H1 (cell line): ENCODE results near the gene SOCS7. TPM values are rescaled to one million over a fixed set of nuclear protein-coding genes. Genes with fewer than 3 reads are reported as not detected.

Experiments used
- CTCF ChIA-PET: fragments of 300-600 bp; sonication (Branson Sonifier 250); formaldehyde crosslinking; loops from one replicate; lab custom pipeline; 2021; ENCODE audit not compliant: partially characterized antibody; lab: Charles Lee
- POLR2A ChIA-PET: fragments of 300-600 bp; sonication (Branson Sonifier 250); formaldehyde crosslinking; loops from one replicate; lab custom pipeline; 2021; ENCODE audit warnings: inconsistent platforms; ENCODE audit not compliant: partially characterized antibody; lab: Charles Lee
- DNase-seq, 2 experiments: peaks; one replicate each; pipeline versions ENCODE4 v3.0.0 to v3.0.0-alpha.2; 2010 to 2022; ENCODE audit warnings: low spot score in 2 of 2, low read depth in 1 of 2, mixed read lengths in 1 of 2
- FAIRE-seq: peaks from 2 replicates; lab custom pipeline; 2011; peaks lifted over from hg19 to GRCh38; lab: Jason Lieb, UNC
- H2AFZ ChIP-seq: 2 replicates; pipeline ENCODE4 v1.8.1; 2012; ENCODE audit warnings: low read length, inconsistent platforms
- H2AK5ac ChIP-seq: 2 replicates; pipeline ENCODE4 v1.6.1; 2013; ENCODE audit warnings: low read depth, low read length
- H2BK120ac ChIP-seq: replicated peaks from 2 replicates; pipeline ENCODE3; 2013; ENCODE audit warnings: low read depth, low read length, inconsistent platforms
- H2BK12ac ChIP-seq: 2 replicates; pipeline ENCODE4 v1.6.1; 2013; ENCODE audit warnings: low read depth, low read length
- H2BK15ac ChIP-seq: 2 replicates; pipeline ENCODE4 v1.6.1; 2013; ENCODE audit warnings: low read length
- H2BK20ac ChIP-seq: 2 replicates; pipeline ENCODE4 v1.6.1; 2013; ENCODE audit warnings: low read length
- H2BK5ac ChIP-seq: 2 replicates; pipeline ENCODE4 v1.6.1; 2013; ENCODE audit warnings: low read depth, low read length
- H3K14ac ChIP-seq: 2 replicates; pipeline ENCODE4 v1.6.1; 2013; ENCODE audit warnings: inconsistent platforms; ENCODE audit not compliant: insufficient read length
- H3K18ac ChIP-seq: 2 replicates; pipeline ENCODE4 v1.6.1; 2013; ENCODE audit warnings: low read length; ENCODE audit errors: extremely low read depth
- H3K23ac ChIP-seq: 2 replicates; pipeline ENCODE4 v1.6.1; 2013; ENCODE audit warnings: inconsistent platforms; ENCODE audit not compliant: insufficient read length
- H3K23me2 ChIP-seq: 2 replicates; pipeline ENCODE4 v1.6.1; 2013; ENCODE audit warnings: low read depth, low read length
- H3K27ac ChIP-seq: 2 replicates; pipeline ENCODE4 v1.6.1; 2011; ENCODE audit warnings: low read depth, low read length, inconsistent platforms
- H3K27me3 ChIP-seq, 4 experiments: replicated peaks in 1 of 4; 1 replicate in 1 of 4; 2 replicates in 3 of 4; pipeline versions ENCODE4 v1.6.1 to v1.8.1; 2011 to 2013; ENCODE audit warnings: low read length in 3 of 4, mild to moderate bottlenecking in 3 of 4, inconsistent platforms in 2 of 4, mixed read lengths in 2 of 4, moderate library complexity in 1 of 4; ENCODE audit not compliant: control insufficient read depth in 3 of 4, insufficient read depth in 3 of 4; ENCODE audit errors: extremely low read depth in 1 of 4
- H3K36me3 ChIP-seq, 4 experiments: 2 replicates each; pipeline versions ENCODE4 v1.6.1 to v1.8.1; 2011 to 2013; ENCODE audit warnings: mild to moderate bottlenecking in 4 of 4, low read length in 3 of 4, moderate library complexity in 2 of 4, control low read depth in 1 of 4, inconsistent platforms in 1 of 4; ENCODE audit not compliant: insufficient read depth in 4 of 4, control insufficient read depth in 2 of 4
- H3K4ac ChIP-seq: replicated peaks from 2 replicates; pipeline ENCODE3; 2013; ENCODE audit warnings: low read length, low read depth, mixed read lengths, inconsistent platforms; ENCODE audit not compliant: insufficient read length
- H3K4me1 ChIP-seq, 4 experiments: replicated peaks in 1 of 4; 1 replicate in 1 of 4; 2 replicates in 3 of 4; pipeline versions ENCODE4 v1.6.1 to v1.8.1; 2011 to 2013; ENCODE audit warnings: low read length in 3 of 4, inconsistent platforms in 2 of 4, mixed read lengths in 1 of 4; ENCODE audit not compliant: insufficient read depth in 4 of 4, control insufficient read depth in 3 of 4
- H3K4me2 ChIP-seq, 2 experiments: 2 replicates each; pipeline versions ENCODE4 v1.6.1 to v1.8.1; 2011 to 2013; ENCODE audit warnings: low read depth in 2 of 2, low read length in 2 of 2, control low read depth in 1 of 2, inconsistent platforms in 1 of 2, mild to moderate bottlenecking in 1 of 2; ENCODE audit not compliant: insufficient read depth in 1 of 2
- H3K4me3 ChIP-seq, 4 experiments: fragments of 200-600, 300-600 bp in 1 of 4; sonication (generic), shearing (Covaris generic), sonication (Bioruptor Twin) in 1 of 4; 2 replicates each; pipeline versions ENCODE4 v1.5.1 to v1.8.1; 2011 to 2016; ENCODE audit warnings: low read length in 4 of 4, low read depth in 3 of 4, control low read depth in 2 of 4, inconsistent platforms in 2 of 4, mild to moderate bottlenecking in 2 of 4, mixed read lengths in 1 of 4, moderate library complexity in 1 of 4; ENCODE audit not compliant: insufficient read depth in 2 of 4; ENCODE audit errors: extremely low read depth in 1 of 4
- H3K56ac ChIP-seq: replicated peaks from 2 replicates; pipeline ENCODE3; 2013; ENCODE audit warnings: low read depth, mild to moderate bottlenecking, mixed read lengths, low read length, inconsistent platforms; ENCODE audit not compliant: insufficient read length
- H3K79me1 ChIP-seq: 2 replicates; pipeline ENCODE4 v1.6.1; 2013; ENCODE audit warnings: low read depth, low read length, control low read depth
- H3K79me2 ChIP-seq, 2 experiments: 2 replicates each; pipeline versions ENCODE4 v1.6.1 to v1.8.1; 2012 to 2013; ENCODE audit warnings: low read length in 2 of 2, mild to moderate bottlenecking in 2 of 2, inconsistent platforms in 1 of 2; ENCODE audit not compliant: insufficient read depth in 2 of 2, control insufficient read depth in 1 of 2
- H3K9ac ChIP-seq, 4 experiments: replicated peaks in 1 of 4; 1 replicate in 1 of 4; 2 replicates in 3 of 4; pipeline versions ENCODE4 v1.6.1 to v1.8.1; 2011 to 2013; ENCODE audit warnings: low read depth in 3 of 4, low read length in 3 of 4, control low read depth in 2 of 4, mild to moderate bottlenecking in 2 of 4, moderate library complexity in 2 of 4, inconsistent platforms in 1 of 4; ENCODE audit errors: extremely low read depth in 1 of 4
- H3K9me3 ChIP-seq, 2 experiments: 2 replicates each; pipeline versions ENCODE4 v1.6.1 to v1.8.1; 2012 to 2013; ENCODE audit warnings: mild to moderate bottlenecking in 2 of 2, moderate library complexity in 2 of 2, control low read depth in 1 of 2, inconsistent platforms in 1 of 2, low read depth in 1 of 2, low read length in 1 of 2, mixed read lengths in 1 of 2; ENCODE audit not compliant: insufficient read depth in 2 of 2
- H4K20me1 ChIP-seq, 2 experiments: replicated peaks in 1 of 2; 2 replicates each; pipeline versions ENCODE3 to v1.8.1; 2011 to 2013; ENCODE audit warnings: inconsistent platforms in 2 of 2, low read length in 2 of 2, mild to moderate bottlenecking in 1 of 2; ENCODE audit not compliant: insufficient read depth in 2 of 2, control insufficient read depth in 1 of 2
- H4K5ac ChIP-seq: 2 replicates; pipeline ENCODE4 v1.6.1; 2013; ENCODE audit warnings: low read length, low read depth, mixed read lengths, inconsistent platforms; ENCODE audit not compliant: insufficient read length
- H4K8ac ChIP-seq: 2 replicates; pipeline ENCODE4 v1.8.0; 2013; ENCODE audit warnings: mild to moderate bottlenecking, moderate library complexity, low read length, inconsistent platforms; ENCODE audit not compliant: insufficient read depth; ENCODE audit errors: extremely low read depth
- H4K91ac ChIP-seq: replicated peaks from 2 replicates; pipeline ENCODE3; 2013; ENCODE audit warnings: low read length, mixed read lengths, inconsistent platforms; ENCODE audit not compliant: insufficient read length
- BACH1 ChIP-seq: IDR thresholded peaks from 2 replicates; pipeline ENCODE4 v1.6.1; 2012; ENCODE audit warnings: low read length, improper control_type of control experiment
- SIX5 ChIP-seq: IDR thresholded peaks from 2 replicates; pipeline ENCODE4 v1.6.1; 2011; ENCODE audit warnings: mild to moderate bottlenecking, low read depth, low read length
- SUZ12 ChIP-seq: fragments of 200-600 bp; sonication (generic); IDR thresholded peaks from 2 replicates; pipeline ENCODE4 v1.6.1; 2012; ENCODE audit warnings: mild to moderate bottlenecking, inconsistent platforms, low read length, moderate library complexity, mixed read lengths
- WGBS, 2 experiments: shearing (Covaris generic) in 1 of 2; methylation state at CpG; one replicate each; pipeline versions ENCODE4 v1.1.6 to v1.1.7; 2013 to 2015; ENCODE audit warnings: low lambda C conversion rate in 2 of 2, mixed read lengths in 2 of 2, inconsistent platforms in 1 of 2, low coverage in 1 of 2, missing lambda C conversion rate in 1 of 2; ENCODE audit not compliant: insufficient replicate concordance in 2 of 2, insufficient coverage in 1 of 2, insufficient read length in 1 of 2; ENCODE audit errors: extremely low coverage in 1 of 2, missing lambda C conversion rate in 1 of 2; 5-methylcytosine and 5-hydroxymethylcytosine counted together
- polyA plus RNA-seq, 7 experiments: library from polyadenylated mRNA; depleted of rRNA in 3 of 7; stranded (reverse) in 5 of 7; unstranded in 2 of 7; fragments of >200 nt in 5 of 7; fragments of 200-250 nt in 2 of 7; gene quantifications; 1 replicate in 5 of 7; 2 replicates in 1 of 7; 4 replicates in 1 of 7; pipeline versions ENCODE4 v1.2.1 to v1.2.3, GENCODE V29; 2011 to 2013; ENCODE audit warnings: missing spikeins in 2 of 7, mixed read lengths in 2 of 7
- total RNA-seq: library from RNA; stranded (reverse); fragmentation: NEBNext Ultra II Directional; extraction: Animal tissue kit (Norgen Biotek cat#: 25700); gene quantifications from 2 replicates; pipeline ENCODE4 v1.2.1, GENCODE V29; 2021

SOCS7 gene
- total and polyA plus RNA-seq, 2 of the 8 experiments (the other 6 are each of a cell fraction or from before 2014, with no cell fraction given): 13.5 to 26.9 TPM

DNA sequence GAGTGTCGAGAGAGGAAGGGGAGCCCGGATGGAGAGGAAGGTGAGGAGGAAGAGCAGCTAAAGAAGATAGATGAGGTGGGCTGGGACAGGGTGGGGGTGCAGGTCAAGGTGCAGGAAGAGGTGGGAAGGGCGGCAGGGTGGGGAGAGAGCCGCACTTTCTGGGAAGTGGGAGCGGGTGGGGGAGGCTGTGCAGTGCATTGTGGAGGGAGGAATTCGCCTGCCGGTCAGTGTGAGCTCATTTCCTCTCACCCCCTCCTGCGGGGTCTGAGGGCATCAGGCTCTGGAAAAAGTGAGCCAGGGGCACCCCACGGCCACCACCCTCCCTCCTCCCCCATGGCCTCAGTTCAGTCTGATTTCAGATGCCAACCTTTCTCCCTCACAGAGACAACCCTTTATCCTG, 74.1 kb downstream of the SOCS7 start:
- Histone ChIP-seq H4K5ac (no peak overlapping the region), H3K79me1 (peaks cover 4% of the 10 kb centered on the region; the same call in 1 of the 2 replicates), H4K91ac (peak overlapping the region; percentile 2), H3K36me3 (no peaks in the 10 kb centered on the region), H4K8ac (no peak overlapping the region), H3K56ac (no peak overlapping the region), H3K79me2 (peaks cover 0 to 30% of the 10 kb centered on the region in 2 experiments; a peak in 2 of 4 replicates), H3K9me3 (no peaks in the 10 kb centered on the region), H3K4me2 (no peak overlapping the region), H3K27ac (no peak overlapping the region), H3K14ac (no peak overlapping the region), H2BK120ac (no peak overlapping the region), H2AK5ac (no peak overlapping the region), H2BK12ac (peak overlapping the region; percentile 68; the same call in 1 of the 2 replicates), H2AFZ (no peak overlapping the region), H3K4me3 (no peak overlapping the region), H3K4ac (no peak overlapping the region), H2BK20ac (peak overlapping the region; percentile 21; the same call in 1 of the 2 replicates), H2BK5ac (peak overlapping the region; percentile 26; the same call in 1 of the 2 replicates), H3K9ac (no peak overlapping the region), H3K23me2 (peaks cover 6% of the 10 kb centered on the region), H3K27me3 (no peaks in the 10 kb centered on the region), H3K4me1 (peaks cover 38 to 59% (median 43%) of the 10 kb centered on the region in 4 experiments), H2BK15ac (peak overlapping the region; percentile 33; the same call in 1 of the 2 replicates), H3K18ac (peak overlapping the region; percentile 3; the same call in 1 of the 2 replicates), H4K20me1 (peaks cover 3 to 7% of the 10 kb centered on the region in 2 experiments), H3K23ac (no peak overlapping the region)
- no peak for DNase-seq
- TF ChIP-seq BACH1 (no peak), SUZ12 (no peak), SIX5 (no peak)
- 68% methylated on average over 9 of the region's 9 CpGs; no CpG with 5 or more reads in 1 of the 2 experiments for WGBS, 2 experiments
- no peak for FAIRE-seq
- CTCF ChIA-PET: interaction anchor here (0.8 to 24.5 kb wide), 15 partner anchors 9 to 124 kb away, joined by 3 to 400 read pairs (median 5); partner anchors contain the start of genes GPR179 and SOCS7
- POLR2A ChIA-PET: interaction anchor here (0.7 to 7.6 kb wide), 8 partner anchors 9 to 179 kb away, joined by 3 to 72 read pairs (median 5); no protein-coding TSS in a partner anchor
